Keratinocyte (primary cell): ENCODE data around the gene TAF4. TPM values are rescaled to one million over a fixed set of nuclear protein-coding genes. Genes with fewer than 3 reads are reported as not detected.

Source experiments
- DNase-seq: peaks from one replicate; pipeline ENCODE4 v3.0.0-alpha.2; 2011; ENCODE audit warnings: low read depth, missing footprints, low spot score
- FAIRE-seq: peaks from 2 replicates; lab custom pipeline; 2011; peaks lifted over from hg19 to GRCh38; lab: Jason Lieb, UNC
- H2AFZ ChIP-seq: 2 replicates; pipeline ENCODE4 v1.6.0; 2012; ENCODE audit warnings: low read length, control low read depth, inconsistent platforms; ENCODE audit not compliant: control insufficient read depth
- H3K27ac ChIP-seq: 2 replicates; pipeline ENCODE4 v1.5.1; 2011; ENCODE audit warnings: low read length; ENCODE audit not compliant: control insufficient read depth, insufficient read depth
- H3K27me3 ChIP-seq: 3 replicates; pipeline ENCODE4 v1.6.0; 2011; ENCODE audit warnings: low read length; ENCODE audit not compliant: control insufficient read depth, insufficient read depth; ENCODE audit errors: extremely low read depth
- H3K36me3 ChIP-seq, 2 experiments: 2 replicates in 1 of 2; 3 replicates in 1 of 2; pipeline ENCODE4 v1.5.1; 2011; ENCODE audit warnings: low read length in 2 of 2, mild to moderate bottlenecking in 1 of 2; ENCODE audit not compliant: control insufficient read depth in 2 of 2, insufficient read depth in 2 of 2; ENCODE audit errors: extremely low read depth in 1 of 2
- H3K4me1 ChIP-seq: 3 replicates; pipeline ENCODE4 v1.5.1; 2011; ENCODE audit warnings: low read length; ENCODE audit not compliant: control insufficient read depth, insufficient read depth; ENCODE audit errors: extremely low read depth
- H3K4me2 ChIP-seq: 3 replicates; pipeline ENCODE4 v1.6.0; 2011; ENCODE audit warnings: low read depth, low read length; ENCODE audit not compliant: control insufficient read depth, insufficient read depth; ENCODE audit errors: extremely low read depth
- H3K4me3 ChIP-seq, 3 experiments: fragments of 200-600 bp in 1 of 3; sonication (generic) in 1 of 3; 2 replicates in 2 of 3; 3 replicates in 1 of 3; pipeline ENCODE4 v1.5.1; 2011 to 2016; ENCODE audit warnings: low read length in 3 of 3, mild to moderate bottlenecking in 3 of 3, control low read depth in 2 of 3, inconsistent platforms in 1 of 3, low read depth in 1 of 3, mixed read lengths in 1 of 3, mixed run types in 1 of 3, moderate library complexity in 1 of 3; ENCODE audit not compliant: control insufficient read depth in 2 of 3, insufficient read depth in 2 of 3; ENCODE audit errors: extremely low read depth in 1 of 3
- H3K79me2 ChIP-seq: 2 replicates; pipeline ENCODE4 v1.6.0; 2012; ENCODE audit warnings: low read length; ENCODE audit not compliant: control insufficient read depth, insufficient read depth
- H3K9ac ChIP-seq: 3 replicates; pipeline ENCODE4 v1.6.0; 2011; ENCODE audit warnings: low read length; ENCODE audit not compliant: control insufficient read depth, insufficient read depth; ENCODE audit errors: extremely low read depth
- H3K9me1 ChIP-seq: 3 replicates; pipeline ENCODE4 v1.6.0; 2011; ENCODE audit warnings: low read length; ENCODE audit not compliant: control insufficient read depth, insufficient read depth; ENCODE audit errors: extremely low read depth
- H3K9me3 ChIP-seq: 2 replicates; pipeline ENCODE4 v1.5.1; 2012; ENCODE audit warnings: low read depth, low read length; ENCODE audit not compliant: control insufficient read depth
- H4K20me1 ChIP-seq: 3 replicates; pipeline ENCODE4 v1.6.0; 2011; ENCODE audit warnings: low read length; ENCODE audit not compliant: control insufficient read depth, insufficient read depth; ENCODE audit errors: extremely low read depth
- EZH2 ChIP-seq: IDR thresholded peaks from one replicate; pipeline ENCODE4 v1.6.1; 2012; ENCODE audit warnings: inconsistent platforms, mild to moderate bottlenecking, low read length, moderate library complexity
- dilution Hi-C: fragments of 300-500 bp; cut with MboI; formaldehyde crosslinking; loops from one replicate; pipeline ENCODE4 v1.7.0; 2020; ENCODE audit warnings: low sequenced_read_pairs; ENCODE audit not compliant: extremely low pct_ligation_motif_present
- polyA plus RNA-seq, 5 experiments: library from polyadenylated mRNA; depleted of rRNA in 3 of 5; stranded (reverse) in 3 of 5; stranded (forward) in 1 of 5; unstranded in 1 of 5; fragments of >200 nt; gene quantifications; 1 replicate in 1 of 5; 2 replicates in 3 of 5; 3 replicates in 1 of 5; pipeline versions ENCODE4 v1.2.1 to v1.2.3, GENCODE V29; 2011 to 2012; ENCODE audit warnings: missing spikeins in 2 of 5, low read depth in 1 of 5, low replicate concordance in 1 of 5
- TF ChIP-seq, protein P1 (sequence below), 3 experiments: IDR thresholded peaks in 1 of 3; conservative IDR thresholded peaks in 1 of 3; optimal IDR thresholded peaks in 1 of 3; 2 replicates in 2 of 3; 3 replicates in 1 of 3; pipeline versions ENCODE3 to v1.5.1; 2011; ENCODE audit warnings: low read length in 3 of 3, mild to moderate bottlenecking in 3 of 3, moderate library complexity in 2 of 3, control low read depth in 1 of 3, inconsistent platforms in 1 of 3; ENCODE audit not compliant: insufficient read depth in 2 of 3; ENCODE audit errors: extremely low read depth in 1 of 3

TAF4 gene
- polyA plus RNA-seq, 1 donor (not counting 4 experiments of a cell fraction or from before 2014, with no cell fraction given) = 3.3 TPM

DNA sequence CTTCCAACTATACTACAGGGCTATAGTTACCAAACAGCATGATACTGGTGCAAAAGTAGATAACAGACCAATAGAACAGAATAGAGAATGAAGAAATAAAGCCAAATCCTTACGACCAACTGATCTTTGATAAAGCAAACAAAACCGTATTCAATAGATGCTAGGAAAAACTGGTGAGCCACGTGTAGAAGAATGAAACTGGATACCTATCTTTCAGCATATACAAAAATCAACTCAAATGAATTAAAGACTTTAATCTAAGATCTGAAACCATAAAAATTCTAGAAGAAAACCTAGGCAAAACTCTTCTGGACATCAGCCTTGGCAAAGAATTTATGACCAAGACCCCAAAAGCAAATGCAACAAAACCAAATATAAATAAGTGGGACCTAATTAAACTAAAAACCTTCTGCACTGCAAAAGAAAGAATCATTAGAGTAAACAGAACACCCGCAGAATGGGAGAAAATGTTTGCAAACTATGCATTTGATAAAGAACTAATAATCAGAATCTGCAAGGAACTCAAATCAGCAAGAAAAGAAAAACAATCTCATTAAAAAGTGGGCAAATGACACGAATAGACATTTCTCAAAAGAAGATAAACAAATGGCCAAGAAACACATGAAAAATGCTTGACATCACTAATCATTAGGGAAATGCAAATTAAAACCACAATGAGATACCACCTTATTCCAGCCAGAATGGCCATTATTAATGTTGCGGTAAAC, 109.8 kb downstream of the TAF4 start:
- no peak overlapping the region for H2AFZ ChIP-seq
- no peaks in the 10 kb centered on the region for H4K20me1 ChIP-seq
- peaks cover 17% of the 10 kb centered on the region for H3K27me3 ChIP-seq
- no peak overlapping the region for H3K27ac ChIP-seq
- H3K9me3 ChIP-seq = no peaks in the 10 kb centered on the region
- no peaks in the 10 kb centered on the region for H3K79me2 ChIP-seq
- FAIRE-seq = no peak
- H3K9ac ChIP-seq = no peak overlapping the region
- no peak overlapping the region for H3K4me2 ChIP-seq
- no peaks in the 10 kb centered on the region for H3K9me1 ChIP-seq
- H3K36me3 ChIP-seq = no peaks in the 10 kb centered on the region
- TF ChIP-seq, protein P1, sequence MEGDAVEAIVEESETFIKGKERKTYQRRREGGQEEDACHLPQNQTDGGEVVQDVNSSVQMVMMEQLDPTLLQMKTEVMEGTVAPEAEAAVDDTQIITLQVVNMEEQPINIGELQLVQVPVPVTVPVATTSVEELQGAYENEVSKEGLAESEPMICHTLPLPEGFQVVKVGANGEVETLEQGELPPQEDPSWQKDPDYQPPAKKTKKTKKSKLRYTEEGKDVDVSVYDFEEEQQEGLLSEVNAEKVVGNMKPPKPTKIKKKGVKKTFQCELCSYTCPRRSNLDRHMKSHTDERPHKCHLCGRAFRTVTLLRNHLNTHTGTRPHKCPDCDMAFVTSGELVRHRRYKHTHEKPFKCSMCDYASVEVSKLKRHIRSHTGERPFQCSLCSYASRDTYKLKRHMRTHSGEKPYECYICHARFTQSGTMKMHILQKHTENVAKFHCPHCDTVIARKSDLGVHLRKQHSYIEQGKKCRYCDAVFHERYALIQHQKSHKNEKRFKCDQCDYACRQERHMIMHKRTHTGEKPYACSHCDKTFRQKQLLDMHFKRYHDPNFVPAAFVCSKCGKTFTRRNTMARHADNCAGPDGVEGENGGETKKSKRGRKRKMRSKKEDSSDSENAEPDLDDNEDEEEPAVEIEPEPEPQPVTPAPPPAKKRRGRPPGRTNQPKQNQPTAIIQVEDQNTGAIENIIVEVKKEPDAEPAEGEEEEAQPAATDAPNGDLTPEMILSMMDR (optimal IDR thresholded peaks at IDR 0.05 in 1 of 3, IDR thresholded peaks at IDR 0.05 in 1 of 3, conservative IDR thresholded peaks at IDR 0.05 in 1 of 3; ENCODE audit: extremely low read depth in 1 of 3, insufficient read depth in 2 of 3, low read length in 3 of 3) = no peak
- no peak for TF ChIP-seq EZH2
- no peaks in the 10 kb centered on the region for H3K4me1 ChIP-seq
- DNase-seq = no peak
- H3K4me3 ChIP-seq = no peak overlapping the region
- dilution Hi-C loops = no loop called here

DNA sequence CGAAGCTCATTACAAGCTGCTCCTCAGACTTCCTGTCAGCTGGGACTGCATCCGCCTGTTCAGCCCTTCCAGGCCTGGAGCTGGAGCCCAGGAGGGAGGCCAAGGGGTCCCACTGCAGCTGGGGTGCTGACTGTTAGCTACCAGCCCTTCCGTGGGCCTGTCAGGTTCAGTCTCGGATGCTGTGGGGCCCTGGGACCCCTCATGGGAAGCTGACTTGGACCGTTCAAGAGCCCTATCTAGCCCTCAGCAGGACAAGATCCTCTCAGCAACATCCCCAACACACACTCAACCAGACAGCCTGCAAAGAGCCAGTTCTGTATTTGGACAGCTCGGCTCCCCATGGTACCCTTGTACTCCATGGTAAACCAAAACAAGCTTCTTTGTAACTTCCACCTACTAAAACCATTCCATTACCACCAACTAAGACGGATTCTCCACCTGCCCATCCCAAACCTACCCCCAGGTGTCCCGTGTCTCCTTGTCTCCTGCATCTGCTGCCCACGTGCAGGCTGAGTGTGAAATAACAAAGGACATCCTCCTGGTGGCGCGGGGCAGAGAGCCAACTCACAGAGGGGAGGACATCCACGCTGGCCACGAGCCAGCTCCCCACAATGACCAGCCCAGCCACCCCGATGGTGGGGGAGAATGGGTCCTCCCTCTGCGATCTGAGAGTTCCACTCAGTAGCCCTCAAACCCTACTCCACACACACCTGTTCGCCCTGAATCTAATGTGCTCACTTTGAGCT, 111.2 kb downstream of the TAF4 start:
- H3K9me3 ChIP-seq = no peaks in the 10 kb centered on the region
- peaks cover 18% of the 10 kb centered on the region for H3K27me3 ChIP-seq
- FAIRE-seq = no peak
- H3K4me3 ChIP-seq = no peak overlapping the region
- H3K36me3 ChIP-seq = no peaks in the 10 kb centered on the region
- no peaks in the 10 kb centered on the region for H3K4me1 ChIP-seq
- H3K27ac ChIP-seq = no peak overlapping the region
- DNase-seq = no peak
- TF ChIP-seq, protein P1 (optimal IDR thresholded peaks at IDR 0.05 in 1 of 3, IDR thresholded peaks at IDR 0.05 in 1 of 3, conservative IDR thresholded peaks at IDR 0.05 in 1 of 3; ENCODE audit: extremely low read depth in 1 of 3, insufficient read depth in 2 of 3, low read length in 3 of 3) = no peak
- TF ChIP-seq EZH2 = no peak
- dilution Hi-C loops = no loop called here
- H3K9me1 ChIP-seq = no peaks in the 10 kb centered on the region
- no peak overlapping the region for H2AFZ ChIP-seq
- H4K20me1 ChIP-seq = no peaks in the 10 kb centered on the region
- no peak overlapping the region for H3K9ac ChIP-seq
- no peak overlapping the region for H3K4me2 ChIP-seq
- H3K79me2 ChIP-seq = no peaks in the 10 kb centered on the region
